HG03175 (cell line): ENCODE data around the gene YIF1A.
"Not testable (repeated sequence)": the region's sequence is repeated elsewhere in the genome, so short reads cannot be mapped to it uniquely, and the experiment has no call there.

Source experiments
- ATAC-seq: cut with Tn5 transposase; IDR thresholded peaks from one replicate; pipeline ENCODE4 v1.9.1; 2021; ENCODE audit warnings: mild to moderate bottlenecking, moderate library complexity; ENCODE audit not compliant: unreplicated experiment

Gene YIF1A

DNA sequence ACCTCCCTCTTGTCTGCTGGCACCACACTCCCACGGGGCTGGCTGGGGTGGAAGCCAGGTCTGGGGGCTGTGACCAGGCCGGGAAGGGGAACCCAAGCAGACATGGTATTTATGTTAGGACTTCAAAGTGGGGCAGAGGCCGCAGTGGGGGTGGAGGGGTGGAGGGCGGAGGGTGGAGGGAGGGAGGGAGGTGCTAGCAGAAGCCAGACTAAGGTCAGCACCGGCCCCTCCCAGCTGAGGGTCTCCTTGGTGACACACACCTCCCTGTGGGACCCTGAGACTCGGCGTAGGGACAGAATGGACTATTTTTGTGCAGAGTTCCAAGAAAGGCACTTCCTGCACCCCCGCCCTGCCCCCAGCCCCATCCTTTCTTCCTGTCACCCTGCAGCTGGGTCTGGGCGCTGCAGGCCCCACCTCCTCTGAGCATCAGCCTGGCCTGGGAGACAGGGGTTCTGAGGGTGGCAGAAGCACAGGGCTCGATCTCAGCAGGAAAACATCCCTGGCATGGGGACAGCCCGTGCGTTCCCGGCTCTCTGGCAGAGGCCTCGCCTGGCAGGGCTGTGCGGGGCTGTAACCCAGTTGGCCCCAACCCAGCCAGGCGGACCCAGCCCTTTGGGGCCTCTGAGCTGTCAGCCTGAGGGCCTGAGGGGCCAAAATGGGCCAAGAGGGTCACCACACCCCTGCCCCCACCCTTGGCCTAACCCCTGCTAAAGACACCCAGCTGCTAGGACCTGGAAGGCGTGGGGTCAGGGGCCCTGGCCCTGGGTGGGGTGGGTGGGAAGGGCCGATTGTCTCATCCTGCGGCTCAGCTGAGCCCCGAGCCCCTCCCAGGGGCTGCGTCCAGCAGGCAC, 37.5 kb upstream of the YIF1A start:
- no peak for ATAC-seq

DNA sequence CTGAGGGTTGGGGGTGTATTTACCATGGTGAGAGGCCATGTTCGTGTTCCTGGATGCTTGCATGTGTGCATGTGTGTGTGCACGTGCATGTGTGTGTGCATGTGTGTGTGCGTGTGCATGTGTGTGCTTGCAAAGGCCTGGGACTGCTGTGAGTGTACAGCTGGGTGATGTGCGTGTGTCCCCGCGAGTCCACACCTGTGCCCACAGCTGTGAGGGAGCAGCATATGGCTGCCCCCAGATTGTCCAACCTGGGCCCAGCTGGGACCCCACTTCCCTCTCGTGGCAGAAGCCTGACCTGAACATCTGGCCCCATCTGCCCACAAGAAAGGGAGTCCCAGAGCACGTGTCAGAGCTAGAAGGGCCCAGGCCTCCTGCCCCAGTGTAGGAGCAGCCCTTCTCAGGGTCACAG, 36.3 kb upstream of the YIF1A start:
- ATAC-seq: no peak

DNA sequence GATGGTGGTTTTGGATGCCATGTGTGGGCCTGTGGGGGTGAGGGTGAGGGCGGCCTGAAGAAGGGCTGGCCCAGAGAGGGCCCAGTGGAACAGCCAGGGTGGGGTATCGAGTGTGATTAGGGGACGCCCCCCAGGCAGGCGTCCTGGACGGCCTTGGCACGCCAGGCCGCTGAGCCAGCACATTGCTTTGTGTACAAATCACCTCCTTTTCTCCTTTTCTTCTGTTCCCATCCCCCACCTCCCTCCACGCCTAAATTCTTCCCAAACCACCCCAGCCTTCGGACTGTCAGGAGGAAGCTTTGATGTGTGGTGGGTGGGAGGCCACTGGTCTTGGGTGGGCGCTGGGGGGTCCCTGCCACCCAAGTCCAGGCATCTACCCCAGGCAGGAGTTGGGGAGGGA, 35.7 kb upstream of the YIF1A start:
- no peak for ATAC-seq

DNA sequence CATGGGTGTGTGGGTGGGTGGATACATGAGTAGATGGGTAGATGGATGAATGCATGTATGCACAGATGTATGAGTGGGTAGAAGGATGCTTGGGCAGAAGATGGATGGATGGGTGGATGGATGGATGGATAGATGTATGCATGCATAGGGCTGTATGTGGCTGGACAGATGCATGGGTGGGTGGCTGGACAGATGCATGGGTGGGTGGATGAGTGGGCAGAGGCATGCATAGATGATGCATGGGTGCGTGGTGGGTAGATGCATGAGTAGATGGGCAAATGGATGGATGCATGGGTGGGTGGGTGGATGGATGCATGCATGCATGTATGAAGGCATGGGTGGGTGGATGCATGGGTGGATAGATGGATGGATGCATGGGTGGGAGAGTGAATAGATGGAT, 34.7 kb upstream of the YIF1A start:
- ATAC-seq: no peak

DNA sequence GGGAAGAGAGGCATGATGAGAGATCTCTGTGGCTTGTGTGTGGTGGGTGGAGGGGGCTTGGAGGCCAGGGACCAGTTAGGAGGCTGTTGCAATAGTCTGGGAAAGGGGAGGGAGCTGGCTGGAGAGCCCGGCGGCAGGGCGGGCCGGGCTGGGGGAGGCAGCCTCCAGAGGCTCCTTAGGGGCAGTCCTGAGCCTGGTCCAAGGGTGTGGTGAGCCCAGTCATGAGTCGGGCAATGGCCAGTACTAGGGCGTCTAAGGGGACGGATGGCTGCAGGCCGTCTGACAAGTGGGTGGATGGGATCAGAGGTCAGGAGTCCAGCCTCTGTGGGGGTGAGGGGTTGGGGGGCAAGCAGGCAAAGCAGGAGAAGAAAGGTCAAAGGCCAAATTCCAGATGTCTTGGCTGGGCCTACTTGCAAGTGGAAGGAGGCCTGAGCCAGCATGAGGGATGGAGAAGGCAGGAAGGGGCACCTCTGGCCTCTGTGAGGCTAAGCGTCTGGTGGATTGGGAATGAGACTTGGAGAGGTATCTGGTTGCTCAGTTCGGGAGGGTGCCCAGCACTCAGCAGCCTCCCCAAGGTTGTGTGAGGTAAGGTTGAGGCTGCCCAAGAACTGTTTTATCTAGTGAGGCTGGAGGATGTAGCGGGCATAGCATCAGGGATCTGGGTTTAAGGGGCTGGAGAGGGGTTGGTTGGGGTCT, 33.9 kb upstream of the YIF1A start:
- ATAC-seq: no peak

DNA sequence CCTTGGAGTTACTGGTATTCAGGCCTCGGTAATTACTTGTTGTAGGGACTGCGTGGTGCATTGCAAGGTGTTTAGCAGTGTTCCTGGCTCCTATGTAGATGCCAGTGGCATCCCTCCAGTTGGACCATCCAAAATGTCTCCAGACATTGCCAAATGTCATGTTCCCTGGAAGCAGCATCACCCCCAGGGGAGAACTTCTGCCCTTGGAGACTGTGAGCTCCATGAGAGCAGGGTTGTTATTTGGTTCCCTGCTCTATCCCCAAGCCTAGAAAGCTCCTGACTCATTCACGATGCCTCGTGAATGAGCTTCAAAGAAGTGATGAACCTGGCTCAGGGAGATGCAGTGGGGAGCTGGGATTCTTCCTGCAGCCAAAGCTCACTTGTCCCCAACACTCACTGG, 32.7 kb upstream of the YIF1A start:
- no peak for ATAC-seq

DNA sequence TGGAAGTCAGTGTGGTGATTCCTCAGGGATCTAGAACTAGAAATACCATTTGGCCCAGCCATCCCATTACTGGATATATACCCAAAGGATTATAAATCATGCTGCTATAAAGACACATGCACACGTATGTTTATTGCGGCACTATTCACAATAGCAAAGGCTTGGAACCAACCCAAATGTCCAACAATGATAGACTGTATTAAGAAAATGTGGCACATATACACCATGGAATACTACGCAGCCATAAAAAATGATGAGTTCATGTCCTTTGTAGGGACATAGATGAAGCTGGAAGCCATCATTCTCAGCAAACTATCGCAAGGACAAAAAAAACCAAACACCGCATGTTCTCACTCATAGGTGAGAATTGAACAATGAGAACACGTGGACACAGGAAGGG, 31.8 kb upstream of the YIF1A start:
- ATAC-seq: not testable (repeated sequence)

DNA sequence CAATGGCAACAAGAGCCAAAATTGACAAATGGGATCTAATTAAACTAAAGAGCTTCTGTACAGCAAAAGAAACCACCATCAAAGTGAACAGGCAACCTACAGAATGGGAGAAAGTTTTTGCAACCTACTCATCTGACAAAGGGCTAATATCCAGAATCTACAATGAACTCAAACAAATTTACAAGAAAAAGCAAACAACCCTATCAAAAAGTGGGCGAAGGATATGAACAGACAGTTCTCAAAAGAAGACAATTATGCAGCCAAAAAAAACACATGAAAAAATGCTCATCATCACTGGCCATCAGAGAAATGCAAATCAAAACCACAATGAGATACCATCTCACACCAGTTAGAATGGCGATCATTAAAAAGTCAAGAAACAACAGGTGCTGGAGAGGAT, 31.3 kb upstream of the YIF1A start:
- not testable (repeated sequence) for ATAC-seq

DNA sequence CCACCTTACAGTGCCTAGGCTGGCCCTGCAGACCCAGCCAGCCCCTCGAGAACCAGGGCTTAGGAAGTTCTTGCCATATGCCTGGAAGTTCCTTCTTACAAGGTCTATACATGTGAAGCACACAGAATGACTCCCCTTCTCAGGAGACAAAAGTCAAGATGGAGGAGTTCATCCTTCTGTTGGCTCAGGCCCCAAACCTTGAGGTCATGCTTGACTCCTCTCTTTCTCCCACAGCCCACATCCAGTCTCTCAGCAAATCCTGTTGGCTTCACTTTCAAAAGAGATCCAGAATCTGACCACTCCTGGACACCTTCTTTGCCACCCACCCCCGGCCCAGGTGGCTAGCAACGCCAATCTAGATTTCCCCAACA, 29.6 kb upstream of the YIF1A start:
- no peak for ATAC-seq

DNA sequence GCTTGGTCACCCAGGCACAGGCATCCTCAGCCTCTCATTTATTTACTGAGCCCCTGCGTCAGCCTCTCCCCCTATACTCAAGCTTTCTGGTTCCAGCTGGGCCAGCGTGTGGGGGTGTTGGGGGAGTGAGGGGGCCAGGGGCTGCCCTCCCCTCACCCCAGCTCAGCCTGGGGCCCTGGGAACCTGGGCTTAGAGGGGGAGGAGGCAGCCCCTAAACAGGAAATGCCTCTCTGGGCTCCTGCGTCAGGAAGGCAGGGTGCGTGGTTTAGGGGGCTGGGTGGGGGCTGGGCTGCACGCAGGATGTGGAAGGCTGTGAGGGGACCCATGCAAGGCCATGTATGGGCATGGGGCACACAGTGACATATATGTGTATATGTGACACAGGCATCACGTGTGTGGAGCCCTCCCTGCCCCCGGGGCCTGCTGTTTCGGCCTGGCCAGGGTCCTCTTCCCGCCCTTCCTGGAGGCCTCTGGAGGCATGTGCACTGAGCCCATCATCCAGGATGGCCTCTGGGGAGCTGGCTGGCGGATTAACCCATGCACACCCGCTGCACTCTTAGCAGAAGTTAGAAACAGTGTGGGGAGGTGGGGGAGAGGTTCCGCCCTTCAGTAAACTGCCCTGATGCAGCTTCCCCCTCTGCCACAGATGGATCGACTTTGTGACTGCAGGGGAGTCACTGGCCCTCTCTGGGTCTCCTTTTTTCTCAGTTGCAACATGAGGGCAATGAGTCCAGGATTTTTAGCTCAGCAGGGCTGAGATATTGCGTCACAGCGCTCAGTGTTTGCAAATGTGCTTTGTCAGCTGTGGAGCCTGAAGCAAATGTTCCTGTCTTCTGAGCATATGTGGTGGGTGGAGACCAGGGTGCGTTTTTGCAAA, 29.0 kb upstream of the YIF1A start:
- ATAC-seq: no peak

DNA sequence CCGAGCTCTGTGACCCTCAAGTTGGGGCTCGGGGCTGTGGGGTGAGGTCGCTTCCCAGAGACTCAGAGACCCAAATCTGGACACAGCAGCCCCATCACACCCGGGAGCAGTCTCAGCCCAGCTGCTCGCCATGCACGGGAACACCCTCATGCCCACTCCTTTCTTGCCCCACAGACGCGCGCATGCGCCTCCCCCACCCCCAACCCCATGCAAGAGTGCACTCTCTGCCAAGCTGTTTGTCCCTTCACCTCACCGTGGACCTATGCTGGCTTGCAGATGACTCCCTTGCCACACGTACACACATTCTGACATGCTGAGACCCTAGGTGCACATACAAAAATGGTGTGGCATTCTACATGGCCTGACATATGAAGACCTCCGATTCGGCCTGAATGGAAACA, 28.4 kb upstream of the YIF1A start:
- ATAC-seq: no peak

DNA sequence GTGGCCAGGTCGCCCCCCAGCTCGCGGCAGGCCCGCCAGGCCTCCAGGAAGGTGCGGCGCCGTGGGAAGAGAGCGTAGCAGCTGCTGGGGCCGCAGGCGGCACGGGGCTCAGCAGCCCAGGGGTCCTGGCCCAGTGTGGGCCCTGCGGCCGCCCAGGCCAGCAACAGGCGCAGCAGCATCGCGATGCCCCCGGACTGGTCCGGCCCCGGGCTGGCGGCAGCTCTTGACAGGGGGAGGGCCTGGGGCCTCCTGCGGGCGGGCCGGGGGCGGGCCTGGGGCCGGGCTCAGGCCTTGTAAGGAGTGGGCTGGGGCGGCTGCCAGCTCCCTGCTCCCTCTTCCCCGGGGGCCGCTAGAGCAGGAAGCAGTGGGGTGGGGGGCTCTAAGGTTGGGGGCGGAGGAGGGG, 27.9 kb upstream of the YIF1A start, which contains the start of gene CD248:
TSS of gene CD248 (minus strand) at position 196 of the 403 bp plus-strand sequence. CDS start at position 179, 17 bp downstream.
- ATAC-seq: no peak

DNA sequence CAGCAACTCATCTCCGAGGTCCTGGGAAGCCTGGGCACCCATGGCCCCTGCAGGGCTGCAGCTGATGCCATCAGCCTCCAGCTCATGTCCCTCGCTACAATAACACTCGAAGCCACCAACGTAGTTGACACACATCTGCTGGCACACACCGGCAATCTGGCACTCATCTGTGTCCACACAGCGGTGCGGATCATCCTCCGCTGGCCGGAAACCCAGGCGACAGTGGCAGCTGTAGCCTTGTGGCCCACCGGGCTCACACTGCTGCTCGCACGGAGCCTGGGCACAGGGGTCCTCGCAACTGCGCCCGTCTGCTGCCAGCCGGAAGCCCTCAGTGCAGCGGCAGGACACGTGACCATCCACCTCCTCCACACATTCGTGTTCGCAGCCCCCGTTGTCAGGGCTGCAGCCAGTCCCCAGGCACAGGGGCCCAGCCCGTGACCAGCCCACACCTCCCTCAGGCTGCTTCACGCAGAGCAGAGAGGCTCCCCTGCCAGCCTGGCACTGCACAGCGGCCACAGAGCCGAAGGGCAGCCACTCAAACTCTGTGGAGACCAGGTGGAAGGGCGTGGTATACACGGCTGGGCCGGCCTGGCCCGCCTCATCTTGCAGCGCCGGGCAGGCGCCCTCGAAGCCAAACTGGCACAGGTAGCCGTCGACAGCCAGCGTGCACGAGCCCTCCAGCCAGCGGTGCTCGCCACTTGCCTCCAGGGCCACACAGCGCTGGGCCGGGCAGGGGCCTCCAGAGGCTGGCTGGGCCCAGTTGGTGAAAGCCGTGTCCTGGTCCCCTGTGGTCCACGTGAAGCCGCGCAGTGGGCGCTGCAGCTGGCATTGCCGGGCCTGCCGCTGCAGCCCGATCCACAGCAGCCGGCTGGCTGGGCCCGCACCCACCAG, 27.2 kb upstream of the YIF1A start:
- no peak for ATAC-seq

DNA sequence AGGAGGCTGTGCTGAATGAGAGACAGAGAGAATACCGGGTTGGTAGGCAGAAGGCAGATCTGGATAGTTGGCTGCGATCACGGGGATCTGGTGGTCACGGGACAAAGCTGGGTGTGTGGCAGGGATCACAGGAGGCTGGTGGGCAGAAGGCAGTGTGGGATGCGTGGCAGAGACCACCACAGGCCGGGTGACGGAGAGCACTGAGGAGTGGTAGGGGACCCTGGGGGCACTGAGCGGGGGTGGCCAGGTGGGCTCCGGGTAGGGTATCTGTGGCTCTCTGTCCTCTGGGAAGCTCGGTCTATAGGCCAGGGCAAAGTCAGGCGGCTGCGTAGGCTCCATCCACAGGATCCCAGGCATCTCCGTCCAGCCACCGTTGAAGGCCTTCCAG, 26.5 kb upstream of the YIF1A start:
- no peak for ATAC-seq

DNA sequence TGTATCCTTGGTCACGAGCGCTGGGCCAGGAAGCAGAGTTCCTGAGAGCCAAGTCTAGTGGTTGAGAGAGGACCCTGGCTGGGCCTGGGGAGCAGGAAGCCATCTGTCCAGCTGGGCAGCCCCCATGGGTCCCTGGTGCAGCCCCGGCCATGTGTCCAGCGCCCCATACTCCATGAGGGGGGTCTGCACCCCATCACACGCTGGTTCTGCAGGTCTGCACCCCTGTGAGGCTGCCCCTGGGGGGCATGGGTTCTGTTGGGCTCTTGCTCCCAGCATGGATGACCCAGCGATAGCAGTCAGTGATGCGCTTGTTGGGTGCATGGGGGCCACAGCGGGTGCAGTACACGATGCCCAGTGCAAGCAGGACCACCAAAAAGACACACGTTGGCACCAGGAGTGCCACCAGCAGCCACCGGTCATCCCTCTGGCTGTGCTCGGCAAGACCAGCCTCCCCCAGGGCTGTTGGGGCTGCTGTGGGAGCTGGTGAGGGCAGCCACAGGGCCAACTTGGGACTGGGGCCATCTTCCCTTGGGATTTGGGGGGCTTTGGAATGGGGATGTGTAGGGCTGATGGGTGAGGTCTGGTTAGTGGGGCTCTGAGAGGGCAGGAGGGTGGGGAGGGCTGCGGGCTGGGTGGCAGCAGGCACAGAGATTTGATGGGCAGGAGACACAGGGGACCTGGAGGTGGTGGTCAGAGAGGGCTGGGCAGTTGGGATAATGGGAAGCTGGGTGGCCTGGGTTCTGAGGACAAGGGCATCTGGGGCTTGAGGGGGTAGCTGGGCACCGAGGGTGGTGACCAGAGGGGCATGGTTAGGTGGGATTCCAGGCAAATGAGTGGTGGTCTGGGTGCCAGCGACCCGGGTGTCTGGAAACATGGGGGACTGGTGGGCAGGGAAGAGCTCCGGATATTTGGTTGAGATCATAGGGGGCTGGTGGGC, 25.9 kb upstream of the YIF1A start:
- no peak for ATAC-seq

DNA sequence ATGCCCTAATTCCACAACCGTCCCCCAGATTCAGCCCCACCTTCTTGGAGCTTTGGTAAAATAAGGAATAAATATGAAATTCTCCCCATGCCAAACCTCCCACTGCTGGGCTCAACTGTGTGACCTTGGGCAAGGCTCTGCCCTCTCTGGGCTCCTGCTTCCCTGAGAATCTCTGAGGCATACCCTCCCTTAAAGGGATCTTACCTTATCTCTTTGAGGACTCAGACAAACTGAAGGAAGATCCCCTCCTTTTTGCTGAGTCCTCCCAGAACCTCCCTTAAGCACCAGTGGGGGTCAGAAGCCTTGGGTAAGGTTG, 25.2 kb upstream of the YIF1A start:
- no peak for ATAC-seq

DNA sequence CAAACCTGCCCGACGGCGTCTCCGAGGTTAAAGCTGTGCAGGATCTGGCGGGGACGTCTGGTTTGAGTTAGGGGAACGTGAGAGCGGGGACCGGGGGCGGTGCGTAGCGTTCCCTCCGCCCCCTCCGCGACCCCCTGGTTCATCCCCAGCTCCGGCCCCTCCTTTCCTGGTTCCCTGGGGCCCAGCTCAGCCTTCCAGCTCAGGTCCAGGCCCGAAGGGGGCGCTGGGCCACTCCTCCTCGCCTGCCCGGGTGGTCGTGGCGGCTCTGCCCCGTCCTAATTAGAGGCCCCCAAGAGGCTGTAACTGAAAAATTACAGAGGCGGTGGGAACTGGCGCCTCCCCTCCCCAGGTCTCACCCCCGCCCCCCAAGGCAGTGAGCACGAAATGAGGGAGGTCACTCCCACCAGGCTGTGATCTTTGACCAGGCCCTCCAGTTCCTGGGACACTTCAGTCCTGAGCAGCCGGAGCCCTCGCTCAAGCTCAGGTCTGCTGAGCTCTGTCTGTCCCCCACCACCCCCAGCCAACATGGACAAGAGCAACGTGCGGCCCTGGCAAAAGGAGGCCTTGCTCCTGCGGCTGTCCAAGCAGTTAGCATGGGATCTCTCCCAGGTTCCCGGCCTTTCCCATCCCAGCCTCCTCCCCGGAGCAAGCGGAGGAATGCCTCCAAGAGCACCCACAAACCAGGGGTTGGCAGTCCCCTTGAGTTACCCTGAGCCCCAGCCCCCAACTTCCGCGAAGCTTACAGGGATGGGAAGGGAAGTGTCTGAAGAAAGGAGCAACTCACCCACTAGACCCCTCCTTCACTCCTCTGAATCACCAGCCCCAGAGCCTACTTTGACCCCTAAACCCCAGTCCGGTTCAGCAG, 24.6 kb upstream of the YIF1A start:
- ATAC-seq: no peak

DNA sequence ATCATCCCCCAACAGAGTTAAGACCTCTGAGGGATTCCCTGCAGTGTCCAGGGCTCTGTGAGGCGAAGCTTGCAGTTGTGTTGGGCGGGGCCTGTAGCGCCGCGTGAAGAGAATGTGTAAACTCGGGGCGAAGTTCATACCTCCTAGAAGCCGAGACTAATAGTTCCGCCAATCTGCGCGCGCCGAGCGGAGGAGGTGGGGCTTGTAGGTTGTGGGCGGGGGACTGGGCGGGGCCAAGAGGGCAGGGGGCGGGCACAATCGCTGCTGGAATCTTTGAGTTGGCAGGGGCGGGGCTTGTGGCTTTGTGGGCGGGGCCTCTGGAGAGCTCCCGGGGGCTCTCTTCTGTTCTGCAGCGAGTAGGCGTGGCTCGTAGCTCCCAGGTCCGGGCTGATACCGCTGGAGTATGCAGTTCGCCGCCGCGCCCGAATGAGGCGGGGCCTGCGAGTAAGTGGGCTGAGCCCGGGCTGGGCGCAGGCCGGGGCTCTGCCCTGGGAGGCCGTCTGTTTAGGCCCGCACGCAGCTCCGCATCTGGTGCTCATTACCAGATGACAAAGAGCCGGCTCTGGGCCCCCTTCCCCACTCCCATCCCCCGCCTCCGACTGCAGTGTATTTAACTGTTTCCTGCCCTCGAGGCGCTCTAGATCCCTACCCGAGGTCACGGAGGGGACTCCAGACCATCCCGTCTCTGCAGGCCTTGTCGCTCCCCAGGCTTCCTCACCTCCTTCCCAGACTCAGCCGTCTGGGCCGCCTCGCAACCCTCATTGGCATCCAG, 23.8 kb upstream of the YIF1A start:
- peak; percentile 60 for ATAC-seq
